Chondrocyte (in vitro differentiated cells): ENCODE results near the gene KIF26B. TPM values are rescaled to one million over a fixed set of nuclear protein-coding genes. Genes with fewer than 3 reads are reported as not detected.

Experiments used
- DNase-seq: peaks from one replicate; pipeline ENCODE4 v3.0.0; 2021; ENCODE audit warnings: mixed read lengths, low spot score
- H3K27ac Mint-ChIP-seq: one replicate; pipeline ENCODE4 v1.8.0; 2021; ENCODE audit warnings: mild to moderate bottlenecking, moderate library complexity, mixed read lengths; ENCODE audit not compliant: unreplicated experiment
- H3K27me3 Mint-ChIP-seq: 2 replicates; pipeline ENCODE4 v1.8.0; 2021; ENCODE audit warnings: low read depth, mixed read lengths
- H3K36me3 Mint-ChIP-seq: 2 replicates; pipeline ENCODE4 v1.8.0; 2021; ENCODE audit warnings: low read depth, mixed read lengths
- H3K4me1 Mint-ChIP-seq: 2 replicates; pipeline ENCODE4 v1.8.0; 2021; ENCODE audit warnings: low read depth, mild to moderate bottlenecking, mixed read lengths
- H3K4me3 Mint-ChIP-seq: one replicate; pipeline ENCODE4 v1.8.0; 2021; ENCODE audit warnings: mild to moderate bottlenecking, moderate library complexity, mixed read lengths; ENCODE audit not compliant: unreplicated experiment
- H3K9me3 Mint-ChIP-seq: 2 replicates; pipeline ENCODE4 v1.8.0; 2021; ENCODE audit warnings: low read depth, mixed read lengths
- CTCF ChIP-seq: fragments of 200-600 bp; sonication (generic); IDR thresholded peaks from 2 replicates; pipeline ENCODE4 v1.5.0; 2021; ENCODE audit warnings: antibody characterized with exemption, mild to moderate bottlenecking, moderate library complexity
- total RNA-seq: library from RNA; stranded (reverse); gene quantifications from 3 replicates; pipeline ENCODE4 v1.2.1, GENCODE V29; 2021

KIF26B gene
- total RNA-seq, 1 donor from 2014 or later, result 47.0 TPM

GRCh38 chr1:245480393-245481120, 325.8 kb downstream of the KIF26B start:
- Mint-ChIP-seq H3K27ac (no peak overlapping the region), H3K27me3 (no peaks in the 10 kb centered on the region), H3K9me3 (no peaks in the 10 kb centered on the region), H3K4me1 (peaks cover 8% of the 10 kb centered on the region), H3K36me3 (no peaks in the 10 kb centered on the region), H3K4me3 (no peak overlapping the region)
- DNase-seq, result no peak
- no peak for TF ChIP-seq CTCF

GRCh38 chr1:245481261-245481660, 326.5 kb downstream of the KIF26B start:
- Mint-ChIP-seq H3K27me3 (no peaks in the 10 kb centered on the region), H3K9me3 (no peaks in the 10 kb centered on the region), H3K36me3 (no peaks in the 10 kb centered on the region), H3K4me3 (no peak overlapping the region), H3K4me1 (peaks cover 12% of the 10 kb centered on the region), H3K27ac (no peak overlapping the region)
- no peak for TF ChIP-seq CTCF
- DNase-seq, result no peak

- Mint-ChIP-seq H3K27ac (no peak overlapping the region), H3K4me1 (peaks cover 12% of the 10 kb centered on the region), H3K4me3 (no peak overlapping the region), H3K9me3 (no peaks in the 10 kb centered on the region), H3K27me3 (no peaks in the 10 kb centered on the region), H3K36me3 (no peaks in the 10 kb centered on the region)
- no peak for TF ChIP-seq CTCF
- DNase-seq, result no peak
Observed at GRCh38 chr1:245483247-245483646, 328.5 kb downstream of the KIF26B start.

- Mint-ChIP-seq H3K4me3 (no peak overlapping the region), H3K27ac (no peak overlapping the region), H3K4me1 (peaks cover 12% of the 10 kb centered on the region), H3K9me3 (no peaks in the 10 kb centered on the region), H3K27me3 (no peaks in the 10 kb centered on the region), H3K36me3 (no peaks in the 10 kb centered on the region)
- TF ChIP-seq CTCF, result no peak
- DNase-seq, result no peak
Observed at GRCh38 chr1:245484176-245484575, 329.4 kb downstream of the KIF26B start.

GRCh38 chr1:245485996-245486395, 331.2 kb downstream of the KIF26B start:
- no peak for TF ChIP-seq CTCF
- Mint-ChIP-seq H3K4me3 (no peak overlapping the region), H3K4me1 (peaks cover 19% of the 10 kb centered on the region), H3K27me3 (no peaks in the 10 kb centered on the region), H3K36me3 (peaks cover 5% of the 10 kb centered on the region), H3K9me3 (peaks cover 4% of the 10 kb centered on the region), H3K27ac (no peak overlapping the region)
- DNase-seq, result no peak
